GM12874 (cell line): ENCODE measurements around the gene HDAC4.

Source experiments
- TF ChIP-seq, protein P1 (sequence below): IDR thresholded peaks from 2 replicates; pipeline ENCODE4 v1.5.1; 2011; ENCODE audit warnings: low read depth, mild to moderate bottlenecking, control low read depth, low read length, moderate library complexity; ENCODE audit not compliant: insufficient read depth

Gene HDAC4

DNA sequence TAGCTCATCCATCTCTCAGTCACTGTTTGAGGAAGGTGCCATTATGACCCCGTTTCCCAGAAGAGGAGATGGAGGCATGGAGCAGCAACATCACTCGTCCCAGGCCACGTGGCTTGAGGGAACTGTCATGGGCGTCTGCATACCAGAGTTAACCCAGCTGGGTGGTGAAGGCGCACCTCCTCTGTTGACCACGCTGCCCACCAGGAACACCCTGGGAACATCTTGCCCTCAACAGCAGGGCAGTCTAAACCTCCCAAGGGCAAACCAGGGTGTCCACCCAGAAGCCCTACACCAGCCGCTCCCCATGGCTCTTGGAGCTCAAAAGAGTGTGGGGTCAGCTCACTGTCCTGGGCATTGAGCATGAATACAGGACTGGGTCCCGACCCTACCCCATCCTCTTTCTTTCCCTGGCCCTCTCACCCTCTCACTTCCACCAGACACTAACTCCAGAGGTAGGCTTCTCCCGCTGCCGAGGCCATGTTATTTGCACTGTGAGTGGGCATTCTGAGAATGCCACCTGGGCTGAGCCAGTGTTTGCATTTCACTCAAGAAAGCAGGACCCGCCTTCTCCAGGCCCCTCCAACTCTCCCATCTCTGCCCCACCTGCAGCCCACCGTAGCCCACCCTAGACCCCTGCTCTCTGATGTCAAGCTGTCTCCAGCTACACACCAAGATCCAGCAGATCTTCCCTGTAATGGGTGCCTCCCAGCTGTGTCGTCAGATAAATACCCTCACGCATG is 259.6 kb downstream of the HDAC4 start:
- TF ChIP-seq, protein P1, sequence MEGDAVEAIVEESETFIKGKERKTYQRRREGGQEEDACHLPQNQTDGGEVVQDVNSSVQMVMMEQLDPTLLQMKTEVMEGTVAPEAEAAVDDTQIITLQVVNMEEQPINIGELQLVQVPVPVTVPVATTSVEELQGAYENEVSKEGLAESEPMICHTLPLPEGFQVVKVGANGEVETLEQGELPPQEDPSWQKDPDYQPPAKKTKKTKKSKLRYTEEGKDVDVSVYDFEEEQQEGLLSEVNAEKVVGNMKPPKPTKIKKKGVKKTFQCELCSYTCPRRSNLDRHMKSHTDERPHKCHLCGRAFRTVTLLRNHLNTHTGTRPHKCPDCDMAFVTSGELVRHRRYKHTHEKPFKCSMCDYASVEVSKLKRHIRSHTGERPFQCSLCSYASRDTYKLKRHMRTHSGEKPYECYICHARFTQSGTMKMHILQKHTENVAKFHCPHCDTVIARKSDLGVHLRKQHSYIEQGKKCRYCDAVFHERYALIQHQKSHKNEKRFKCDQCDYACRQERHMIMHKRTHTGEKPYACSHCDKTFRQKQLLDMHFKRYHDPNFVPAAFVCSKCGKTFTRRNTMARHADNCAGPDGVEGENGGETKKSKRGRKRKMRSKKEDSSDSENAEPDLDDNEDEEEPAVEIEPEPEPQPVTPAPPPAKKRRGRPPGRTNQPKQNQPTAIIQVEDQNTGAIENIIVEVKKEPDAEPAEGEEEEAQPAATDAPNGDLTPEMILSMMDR, result no peak

DNA sequence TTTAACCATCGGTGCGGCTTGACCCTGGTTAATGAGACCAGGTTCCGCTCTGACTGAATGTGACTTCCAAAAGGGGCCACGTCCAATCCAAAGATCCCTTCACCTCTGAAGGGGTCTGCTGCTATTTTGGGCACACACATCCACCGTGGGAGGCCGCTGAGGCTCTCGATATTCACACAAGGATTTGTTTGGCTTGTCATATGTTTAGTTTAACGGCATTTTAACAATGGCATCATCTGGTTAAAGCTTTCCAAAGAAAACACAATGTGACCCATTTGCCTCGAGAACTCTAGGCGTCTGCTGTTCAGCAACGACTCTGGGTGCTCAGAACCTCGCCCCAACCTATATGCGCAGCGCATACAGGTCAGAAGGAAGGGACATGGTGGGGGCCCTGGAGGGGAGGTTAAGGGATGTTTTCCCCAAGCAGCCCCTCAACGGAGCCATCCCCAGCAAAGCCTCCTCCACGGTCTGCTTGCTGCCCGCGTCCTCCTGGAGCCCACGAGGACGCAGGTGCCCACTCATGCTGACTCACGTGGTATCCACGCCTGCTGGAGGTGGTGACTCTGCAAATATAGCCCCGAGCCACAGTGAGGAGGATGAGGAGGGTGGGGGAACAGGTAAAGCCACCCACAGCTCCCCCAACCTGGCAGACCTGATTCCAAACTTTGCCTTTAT is 260.3 kb downstream of the HDAC4 start:
- TF ChIP-seq, protein P1, result no peak

DNA sequence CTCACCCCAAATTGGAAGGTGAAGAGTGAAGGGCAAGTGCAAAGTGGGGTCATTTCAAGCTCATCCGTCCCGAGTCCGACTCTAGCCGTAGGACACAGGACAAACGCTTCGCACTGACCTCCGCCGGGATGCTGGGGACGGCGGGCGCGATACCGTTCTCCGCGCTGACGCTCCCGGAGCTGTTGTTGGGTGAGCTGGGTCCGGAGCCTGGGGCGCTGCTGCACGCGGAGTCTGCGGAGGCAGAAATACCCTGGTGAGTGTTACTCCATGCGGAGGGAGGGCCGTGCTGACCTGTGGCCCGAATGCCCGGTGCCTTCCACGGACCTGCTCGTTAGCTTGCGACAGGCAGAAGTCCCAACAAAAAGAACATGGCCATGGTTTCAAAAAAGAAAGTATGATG is 261.3 kb downstream of the HDAC4 start:
- TF ChIP-seq, protein P1, result no peak

DNA sequence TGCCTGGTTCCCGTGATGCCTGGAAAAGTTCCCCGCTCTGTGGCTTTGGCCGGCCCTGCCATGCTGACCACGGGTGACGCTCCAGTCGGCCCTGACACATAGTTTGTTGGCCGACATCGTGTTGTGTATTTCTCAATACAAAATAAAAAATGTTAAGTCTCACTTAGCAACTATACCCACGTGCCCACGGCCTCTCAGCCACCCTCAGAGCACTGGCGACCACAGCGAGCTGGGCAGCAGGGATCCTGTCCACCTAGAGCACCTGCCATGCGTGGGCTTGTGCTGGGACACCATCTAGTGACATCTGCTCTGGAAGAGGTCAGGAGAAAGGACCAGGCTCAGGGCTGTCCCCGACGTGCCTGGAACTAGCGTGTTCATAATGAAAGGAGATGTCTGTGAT is 261.7 kb downstream of the HDAC4 start:
- TF ChIP-seq, protein P1, result no peak

DNA sequence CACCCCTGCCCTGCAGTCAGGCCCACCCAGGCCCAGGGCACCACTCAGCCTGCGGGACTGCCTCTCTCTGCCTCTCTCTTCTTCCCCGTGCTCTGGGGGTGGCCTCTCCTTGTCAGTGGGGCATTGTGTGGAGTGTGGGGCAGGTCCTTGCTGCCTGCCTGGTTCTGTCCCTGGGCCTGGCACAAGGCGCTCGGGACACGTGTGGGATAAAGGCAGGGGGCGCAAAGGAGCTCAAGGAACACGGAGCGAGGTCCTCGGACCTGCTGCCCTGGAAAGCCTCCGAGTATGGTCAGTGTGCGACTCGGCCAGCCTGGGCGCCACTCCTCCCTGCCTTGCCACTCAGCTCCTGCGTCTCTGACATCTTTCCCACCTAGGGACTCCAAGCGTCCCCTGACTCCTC is 262.2 kb downstream of the HDAC4 start:
- TF ChIP-seq, protein P1, result no peak

DNA sequence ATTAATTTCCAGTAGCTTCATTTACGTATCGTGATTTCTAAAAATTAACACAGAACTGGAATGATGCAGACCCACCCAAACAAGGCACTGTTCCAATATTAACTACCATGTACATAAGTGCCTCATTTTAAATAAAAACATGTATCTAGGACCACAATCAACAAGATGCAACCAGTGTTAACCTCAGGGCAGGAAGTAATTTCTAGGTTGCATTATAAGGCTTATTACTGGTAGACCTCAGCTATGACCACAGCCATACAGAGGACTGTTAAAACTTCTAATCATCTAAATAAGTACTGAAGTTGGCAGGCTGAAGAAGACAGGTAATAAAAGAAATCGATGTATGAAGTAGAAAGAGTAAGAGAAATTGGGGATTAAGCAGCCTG is 262.9 kb downstream of the HDAC4 start:
- TF ChIP-seq, protein P1, result no peak

DNA sequence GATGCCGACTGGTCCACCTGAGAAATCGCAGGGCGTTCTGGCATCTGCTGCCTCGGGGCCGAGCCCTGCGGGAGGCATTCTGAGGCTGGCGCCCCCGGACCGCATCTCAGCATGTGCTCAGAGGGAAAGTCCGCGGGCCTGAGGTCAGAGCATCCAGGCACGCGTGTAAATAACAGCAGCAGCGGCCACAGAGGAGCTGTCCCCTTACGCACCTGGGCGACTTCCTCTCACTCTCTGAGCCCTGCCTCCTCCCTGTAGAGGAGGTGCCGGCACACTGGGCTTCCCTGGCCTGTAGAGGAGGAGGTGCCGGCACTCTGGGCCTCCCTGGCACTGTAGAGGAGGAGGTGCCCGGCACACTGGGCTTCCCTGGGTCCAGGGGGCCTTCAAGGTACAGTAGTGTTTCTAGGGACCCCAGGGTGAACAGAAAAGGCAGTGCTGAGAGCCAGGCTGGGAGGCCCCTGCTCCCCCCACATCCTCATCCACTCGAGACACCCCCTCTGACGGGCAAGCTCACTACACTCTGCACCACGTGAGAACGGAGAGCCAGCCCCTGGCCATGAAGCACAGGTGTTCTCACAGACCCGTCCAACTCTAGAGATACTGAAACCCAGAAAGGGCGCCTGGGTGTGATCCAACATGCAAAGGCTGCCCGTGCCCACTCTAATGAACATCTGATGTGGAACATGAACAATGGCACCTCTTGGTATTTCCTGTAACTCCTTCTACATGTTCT is 263.5 kb downstream of the HDAC4 start:
- TF ChIP-seq, protein P1, result no peak
